Uterus (tissue), 4 donors: ENCODE data around the gene CEP63. TPM values are rescaled to one million over a fixed set of nuclear protein-coding genes. Genes with fewer than 3 reads are reported as not detected.

Source experiments
- DNase-seq, 2 donors: peaks; one replicate each; pipeline ENCODE4 v3.0.0-alpha.2; 2019 to 2020
- H3K27ac ChIP-seq, 2 donors: fragments of 200-600 bp; sonication (generic); 1 replicate in 1 of 2; 2 replicates in 1 of 2; pipeline ENCODE4 v1.5.1; 2016 to 2018
- H3K27me3 ChIP-seq, 2 donors: fragments of 200-600 bp; sonication (generic); one replicate each; pipeline ENCODE4 v1.5.1; 2018 to 2019; ENCODE audit warnings: control low read depth in 1 of 2
- H3K36me3 ChIP-seq, 2 donors: fragments of 200-600 bp; sonication (generic); one replicate each; pipeline ENCODE4 v1.5.1; 2019; ENCODE audit warnings: control low read depth in 1 of 2
- H3K4me1 ChIP-seq, 2 donors: fragments of 200-600 bp; sonication (generic); one replicate each; pipeline ENCODE4 v1.5.1; 2018 to 2019; ENCODE audit warnings: control low read depth in 1 of 2
- H3K4me3 ChIP-seq, 2 donors: fragments of 200-600 bp; sonication (generic); 1 replicate in 1 of 2; 2 replicates in 1 of 2; pipeline ENCODE4 v1.5.1; 2018 to 2019; ENCODE audit warnings: mild to moderate bottlenecking in 1 of 2
- H3K9me3 ChIP-seq, 2 donors: fragments of 200-600 bp; sonication (generic); one replicate each; pipeline ENCODE4 v1.5.1; 2019; ENCODE audit warnings: control low read depth in 1 of 2
- POLR2A ChIP-seq, 2 donors: fragments of 450-650 bp; IDR thresholded peaks; one replicate each; pipeline ENCODE4 v1.6.1; 2016; ENCODE audit warnings: antibody characterized with exemption in 2 of 2, mild to moderate bottlenecking in 1 of 2, moderate library complexity in 1 of 2
- intact Hi-C: fragments of 100-400 bp; cut with DNase I; formaldehyde crosslinking; loops from one replicate; pipeline ENCODE4 v1.15.1; 2023; ENCODE audit warnings: low total_unique reads
- total RNA-seq, 4 donors: library from RNA; depleted of rRNA in 3 of 4; stranded (reverse); fragments of >200 nt in 3 of 4; gene quantifications; one replicate each; pipeline versions ENCODE4 v1.1.0 to v1.2.4, GENCODE V29; 2014 to 2023
- TF ChIP-seq, protein P1 (sequence below), 4 experiments: fragments of 200-600 bp in 2 of 4; fragments of 450-650 bp in 2 of 4; sonication (generic) in 2 of 4; IDR thresholded peaks; one replicate each; pipeline ENCODE4 v1.5.1; 2016 to 2019; ENCODE audit warnings: antibody characterized with exemption in 4 of 4, mild to moderate bottlenecking in 2 of 4, moderate library complexity in 1 of 4
- donor health status: DM: yes; HTN: yes; CAD: no.

CEP63 gene
- total RNA-seq, 4 donors from 2014 or later = 5.9 to 25.5 (median 16.5) TPM

GRCh38 chr3:134620476-134621115 is 134.7 kb downstream of the CEP63 start:
- H3K27ac ChIP-seq = no peak overlapping the region
- H3K9me3 ChIP-seq = no peaks in the 10 kb centered on the region
- no peak for DNase-seq
- no peak for TF ChIP-seq POLR2A (IDR thresholded peaks at IDR 0.05)
- TF ChIP-seq, protein P1, sequence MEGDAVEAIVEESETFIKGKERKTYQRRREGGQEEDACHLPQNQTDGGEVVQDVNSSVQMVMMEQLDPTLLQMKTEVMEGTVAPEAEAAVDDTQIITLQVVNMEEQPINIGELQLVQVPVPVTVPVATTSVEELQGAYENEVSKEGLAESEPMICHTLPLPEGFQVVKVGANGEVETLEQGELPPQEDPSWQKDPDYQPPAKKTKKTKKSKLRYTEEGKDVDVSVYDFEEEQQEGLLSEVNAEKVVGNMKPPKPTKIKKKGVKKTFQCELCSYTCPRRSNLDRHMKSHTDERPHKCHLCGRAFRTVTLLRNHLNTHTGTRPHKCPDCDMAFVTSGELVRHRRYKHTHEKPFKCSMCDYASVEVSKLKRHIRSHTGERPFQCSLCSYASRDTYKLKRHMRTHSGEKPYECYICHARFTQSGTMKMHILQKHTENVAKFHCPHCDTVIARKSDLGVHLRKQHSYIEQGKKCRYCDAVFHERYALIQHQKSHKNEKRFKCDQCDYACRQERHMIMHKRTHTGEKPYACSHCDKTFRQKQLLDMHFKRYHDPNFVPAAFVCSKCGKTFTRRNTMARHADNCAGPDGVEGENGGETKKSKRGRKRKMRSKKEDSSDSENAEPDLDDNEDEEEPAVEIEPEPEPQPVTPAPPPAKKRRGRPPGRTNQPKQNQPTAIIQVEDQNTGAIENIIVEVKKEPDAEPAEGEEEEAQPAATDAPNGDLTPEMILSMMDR (IDR thresholded peaks at IDR 0.05) = no peak
- no peaks in the 10 kb centered on the region for H3K4me1 ChIP-seq
- H3K27me3 ChIP-seq = no peaks in the 10 kb centered on the region
- intact Hi-C loops = no loop called here
- no peaks in the 10 kb centered on the region for H3K36me3 ChIP-seq
- H3K4me3 ChIP-seq = no peak overlapping the region

- DNase-seq = no peak
- Histone ChIP-seq H3K9me3 (no peaks in the 10 kb centered on the region), H3K27ac (no peak overlapping the region), H3K4me3 (no peak overlapping the region), H3K27me3 (no peaks in the 10 kb centered on the region), H3K4me1 (no peaks in the 10 kb centered on the region), H3K36me3 (no peaks in the 10 kb centered on the region)
- intact Hi-C loops = no loop called here
- TF ChIP-seq, protein P1 (IDR thresholded peaks at IDR 0.05) = no peak
- no peak for TF ChIP-seq POLR2A (IDR thresholded peaks at IDR 0.05)
Measured at GRCh38 chr3:134621854-134622253, 136.0 kb downstream of the CEP63 start.

DNA sequence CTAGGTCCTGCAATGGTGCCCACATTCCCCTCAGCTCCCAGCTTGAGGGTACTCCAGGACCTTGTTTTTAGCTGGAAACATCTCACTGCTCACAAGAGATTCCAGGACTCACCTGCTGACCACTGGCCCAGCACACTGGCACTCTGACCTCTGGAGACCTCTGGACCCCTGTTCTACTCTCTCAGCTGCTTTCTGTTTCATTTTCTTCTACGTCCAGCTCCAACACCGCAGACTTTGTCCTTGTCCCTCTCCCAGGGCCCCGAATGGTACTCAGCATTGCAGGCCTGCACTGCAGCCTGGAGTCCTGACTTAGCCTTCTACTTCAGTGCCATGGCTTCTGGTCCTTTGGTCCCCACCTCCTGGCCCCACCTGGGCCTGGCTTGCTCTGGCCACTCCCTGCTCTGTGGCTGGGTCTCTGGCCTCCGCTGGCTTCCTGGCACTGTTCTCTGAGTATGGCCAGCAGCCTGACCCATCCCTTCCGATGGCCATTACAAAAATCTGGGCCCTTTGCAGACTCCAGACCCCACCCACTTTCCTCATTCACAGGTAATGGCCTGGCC is 137.0 kb downstream of the CEP63 start:
- Histone ChIP-seq H3K36me3 (no peaks in the 10 kb centered on the region), H3K4me1 (no peaks in the 10 kb centered on the region), H3K9me3 (no peaks in the 10 kb centered on the region), H3K27me3 (no peaks in the 10 kb centered on the region), H3K4me3 (no peak overlapping the region), H3K27ac (no peak overlapping the region)
- no peak for DNase-seq
- TF ChIP-seq, protein P1 (IDR thresholded peaks at IDR 0.05) = no peak
- intact Hi-C loops = no loop called here

DNA sequence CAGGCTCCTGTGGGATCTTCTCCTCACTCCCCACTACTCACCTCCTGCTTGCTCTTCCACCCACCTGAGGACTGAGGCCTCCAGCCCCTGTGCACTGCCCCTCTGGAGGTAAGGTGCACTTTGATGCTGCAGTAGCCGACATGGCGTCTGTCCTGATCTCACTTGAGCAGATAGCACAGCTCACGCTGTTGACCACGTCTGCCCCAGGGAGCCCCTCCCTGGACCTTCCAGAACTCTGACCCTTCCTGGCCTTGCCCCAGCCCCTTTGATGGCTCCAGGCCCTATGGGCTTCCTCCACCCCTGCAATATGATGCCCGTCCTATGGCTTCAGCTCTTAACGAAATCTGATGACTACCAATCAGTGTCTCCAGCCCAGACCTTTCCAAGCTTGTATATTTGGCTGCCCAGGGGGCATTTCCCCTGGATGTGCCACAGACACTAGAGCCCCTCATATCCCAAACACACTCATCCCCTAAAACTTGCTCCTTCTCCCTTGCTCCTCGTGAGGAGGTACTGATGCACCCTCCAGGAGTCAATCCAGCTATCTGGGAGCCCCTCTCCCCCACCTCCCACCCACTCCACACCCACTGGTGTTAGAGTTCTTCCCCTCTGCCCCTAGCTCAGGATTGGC is 137.9 kb downstream of the CEP63 start:
- no peak overlapping the region for H3K27ac ChIP-seq
- TF ChIP-seq POLR2A (IDR thresholded peaks at IDR 0.05) = no peak
- TF ChIP-seq, protein P1 (IDR thresholded peaks at IDR 0.05) = no peak
- intact Hi-C loops = no loop called here
- DNase-seq = no peak
- no peaks in the 10 kb centered on the region for H3K9me3 ChIP-seq
- H3K4me1 ChIP-seq = no peaks in the 10 kb centered on the region
- H3K4me3 ChIP-seq = no peak overlapping the region
- no peaks in the 10 kb centered on the region for H3K36me3 ChIP-seq
- H3K27me3 ChIP-seq = no peaks in the 10 kb centered on the region

Other genes with a start within 250 kb of the CEP63 start
- gene RYK, start 235.2 kb upstream of the CEP63 start, total RNA-seq = 100 to 1,000 TPM in 3 of 4 donors, 10 to 100 TPM in 1; 54.3 to 225 (median 138) TPM
- 10 to 100 TPM; 49.4 to 87.5 (median 61.4) TPM for gene AMOTL2, start 111.6 kb upstream of the CEP63 start, total RNA-seq
- gene ANAPC13, start 72 bp upstream of the CEP63 start, total RNA-seq = 10 to 100 TPM; 17.6 to 64.8 (median 51.7) TPM
- gene KY, start 165.0 kb downstream of the CEP63 start, total RNA-seq = 1 to 10 TPM in 2 of 4 donors, not detected in 2; 4.0 to 5.2 TPM